Heart left ventricle (tissue), 16 donors: ENCODE results near the gene PTF1A. TPM values are rescaled to one million over a fixed set of nuclear protein-coding genes. Genes with fewer than 3 reads are reported as not detected.
A peak's percentile ranks its signal among the peaks of the same experiment; 100 is the strongest.

ENCODE experiments used
- ATAC-seq, 4 donors: fragments of 200-7000 bp; cut with Tn5 transposase; one replicate each; pipeline ENCODE4 v1.9.1; 2020 to 2022; ENCODE audit warnings: moderate library complexity in 4 of 4, mild to moderate bottlenecking in 3 of 4, moderate number of reproducible peaks in 1 of 4
- DNase-seq, 5 donors: peaks; one replicate each; pipeline ENCODE4 v3.0.0-alpha.2; 2020
- H3K27ac ChIP-seq, 12 donors: fragments of 200-600 bp; sonication (generic) in 4 of 12; one replicate each; pipeline versions ENCODE4 v1.5.0 to v1.8.0; 2016 to 2022; ENCODE audit warnings: mild to moderate bottlenecking in 2 of 12
- H3K27me3 ChIP-seq, 9 donors: fragments of 200-600 bp; sonication (generic) in 2 of 9; one replicate each; pipeline versions ENCODE4 v1.5.1 to v1.8.0; 2016 to 2022; ENCODE audit warnings: mild to moderate bottlenecking in 3 of 9
- H3K36me3 ChIP-seq, 9 donors: fragments of 200-600 bp; sonication (generic) in 2 of 9; one replicate each; pipeline versions ENCODE4 v1.5.0 to v1.8.0; 2018 to 2022; ENCODE audit warnings: mild to moderate bottlenecking in 2 of 9
- H3K4me1 ChIP-seq, 12 donors: fragments of 200-600 bp; sonication (generic) in 4 of 12; one replicate each; pipeline versions ENCODE4 v1.5.0 to v1.8.0; 2016 to 2022; ENCODE audit warnings: mild to moderate bottlenecking in 3 of 12
- H3K4me3 ChIP-seq, 12 donors: fragments of 200-600 bp; sonication (generic) in 4 of 12; one replicate each; pipeline versions ENCODE4 v1.5.0 to v1.8.0; 2017 to 2022; ENCODE audit warnings: mild to moderate bottlenecking in 9 of 12, moderate library complexity in 4 of 12
- H3K9me3 ChIP-seq, 12 donors: fragments of 200-600 bp; sonication (generic) in 4 of 12; one replicate each; pipeline versions ENCODE4 v1.5.0 to v1.8.0; 2016 to 2022; ENCODE audit warnings: mild to moderate bottlenecking in 1 of 12
- POLR2A ChIP-seq, 2 donors: fragments of 450-650 bp; IDR thresholded peaks; one replicate each; pipeline ENCODE4 v1.6.1; 2017; ENCODE audit warnings: antibody characterized with exemption in 2 of 2, mild to moderate bottlenecking in 2 of 2, moderate library complexity in 2 of 2
- WGBS, 4 donors: extraction: QIAGEN DNeasy Blood & Tissue Kit in 2 of 4; methylation state at CpG; one replicate each; pipeline versions ENCODE4 v1.1.5 to v1.1.7; 2013 to 2018; 5-methylcytosine and 5-hydroxymethylcytosine counted together
- intact Hi-C, 10 donors: fragments of 100-400 bp; cut with DNase I; formaldehyde crosslinking; loops; one replicate each; pipeline versions ENCODE4 v1.11.1 to v1.14.2; 2022
- long read RNA-seq, 3 donors: library from polyadenylated mRNA; unstranded; transcript quantifications; one replicate each; pipeline ENCODE4 v2.0.0, GENCODE V29; 2020 to 2021
- polyA plus RNA-seq, 2 donors: library from polyadenylated mRNA; stranded (reverse); fragments of 200-250 nt; gene quantifications; one replicate each; pipeline ENCODE4 v1.2.3, GENCODE V29; 2013
- total RNA-seq, 9 donors: library from RNA; depleted of rRNA in 2 of 9; stranded (reverse); fragments of >200 nt in 2 of 9; fragmentation: NEBNext Ultra II Directional in 3 of 9; extraction: Animal tissue kit (Norgen Biotek cat#: 25700) in 3 of 9; gene quantifications; one replicate each; pipeline versions ENCODE4 v1.1.0 to v1.2.4, GENCODE V29; 2016 to 2023
- TF ChIP-seq, protein P1 (sequence below), 12 donors: fragments of 200-600 bp; sonication (generic) in 4 of 12; IDR thresholded peaks; one replicate each; pipeline versions ENCODE4 v1.5.0 to v1.8.0; 2018 to 2022; ENCODE audit warnings: antibody characterized with exemption in 12 of 12, mild to moderate bottlenecking in 5 of 12
- donor health status: ischemic (EF 13 %, LVEDD 7.1; RV severe dilation, severe dysfunction).
- donor health status: healthy with polysubstance abuse.
- donor health status: DM: no; HTN: yes; CAD: no.
- donor health status: DM: no; HTN: no; CAD: no.
- donor health status: ischemic (EF 25% LVEDD 6.9; RV normal size, moderate dysfunction).
- donor health status: ischemic (EF 25% LVEDD 5.7; RV mildly dilated, moderate dysfunction).
- donor health status: healthy.
- donor health status: DM: yes; HTN: yes; CAD: no.
- donor health status: ischemic (EF 35%, LVEDD 5.7; RV mildly dilated, moderate dysfunction).
- donor health status: nonischemic (EF 11% LVEDD 7.7; RV severe dilation, severe dysfunction).
- donor health status: DM: yes; HTN: yes; CAD: no.
- donor health status: PGD.
- donor health status: ischemic (EF 29% LVEDD 5.4; RV normal size, mild dysfunction).
- donor health status: nonischemic (EF 23%, LVEDD 6.1; RV moderate dilation, normal function).

Gene PTF1A
- total RNA-seq (not detected), polyA plus RNA-seq (not detected)
- long read RNA-seq, donor 1, result 0 reads
- long read RNA-seq, donor 2, result 0 reads
- long read RNA-seq, donor 3, result 0 reads

- WGBS, 4 donors, result 1 to 2% (median 2%) methylated on average over 23 to 107 of the region's 107 CpGs
- Histone ChIP-seq H3K9me3 (no peaks in the 10 kb centered on the region), H3K27me3 (peaks cover 48 to 97% (median 65%) of the 10 kb centered on the region in 9 donors), H3K36me3 (no peaks in the 10 kb centered on the region), H3K4me3 (peak within 1 kb of the TSS in 1 of 12 donors; percentile 16), H3K4me1 (peaks cover 0 to 34% (median 6%) of the 10 kb centered on the region in 12 donors), H3K27ac (no peak within 1 kb of the TSS)
- ATAC-seq (peak in 1 of 4 donors; percentile 20), DNase-seq (no peak)
- intact Hi-C loops, result no loop called here
- TF ChIP-seq POLR2A (IDR thresholded peaks at IDR 0.05), result no peak
- TF ChIP-seq, protein P1, sequence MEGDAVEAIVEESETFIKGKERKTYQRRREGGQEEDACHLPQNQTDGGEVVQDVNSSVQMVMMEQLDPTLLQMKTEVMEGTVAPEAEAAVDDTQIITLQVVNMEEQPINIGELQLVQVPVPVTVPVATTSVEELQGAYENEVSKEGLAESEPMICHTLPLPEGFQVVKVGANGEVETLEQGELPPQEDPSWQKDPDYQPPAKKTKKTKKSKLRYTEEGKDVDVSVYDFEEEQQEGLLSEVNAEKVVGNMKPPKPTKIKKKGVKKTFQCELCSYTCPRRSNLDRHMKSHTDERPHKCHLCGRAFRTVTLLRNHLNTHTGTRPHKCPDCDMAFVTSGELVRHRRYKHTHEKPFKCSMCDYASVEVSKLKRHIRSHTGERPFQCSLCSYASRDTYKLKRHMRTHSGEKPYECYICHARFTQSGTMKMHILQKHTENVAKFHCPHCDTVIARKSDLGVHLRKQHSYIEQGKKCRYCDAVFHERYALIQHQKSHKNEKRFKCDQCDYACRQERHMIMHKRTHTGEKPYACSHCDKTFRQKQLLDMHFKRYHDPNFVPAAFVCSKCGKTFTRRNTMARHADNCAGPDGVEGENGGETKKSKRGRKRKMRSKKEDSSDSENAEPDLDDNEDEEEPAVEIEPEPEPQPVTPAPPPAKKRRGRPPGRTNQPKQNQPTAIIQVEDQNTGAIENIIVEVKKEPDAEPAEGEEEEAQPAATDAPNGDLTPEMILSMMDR (IDR thresholded peaks at IDR 0.05), result no peak
Measured at GRCh38 chr10:23191764-23192711, at the start of gene PTF1A. Gene PTF1A, plus strand, starts transcription at chr10:23192312. Its CDS starts 219 bp downstream, at chr10:23192531.

DNA sequence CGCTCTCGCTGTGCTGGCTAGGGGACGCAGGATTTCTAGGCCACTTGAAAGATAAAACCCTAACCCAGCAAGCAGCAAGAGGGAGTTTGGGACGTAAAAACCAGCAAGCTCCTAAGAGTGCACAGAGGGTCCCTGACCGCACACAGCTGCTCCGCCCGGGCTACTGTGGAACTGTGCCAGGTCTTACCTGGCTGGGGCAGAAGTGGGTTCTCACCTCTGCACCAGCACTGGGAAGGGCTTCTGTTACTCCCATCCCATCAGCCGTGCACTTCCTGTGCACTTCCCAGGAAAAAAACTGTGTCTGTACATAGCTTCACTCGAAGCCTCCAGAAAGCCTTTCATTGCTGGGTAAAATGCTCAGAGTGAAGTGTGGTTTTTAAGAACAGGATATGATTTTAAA lies 45.9 kb upstream of the PTF1A start:
- ATAC-seq (no peak), DNase-seq (no peak)
- Histone ChIP-seq H3K9me3 (peaks cover 0 to 6% (median 0%) of the 10 kb centered on the region in 12 donors), H3K36me3 (no peaks in the 10 kb centered on the region), H3K4me3 (no peak overlapping the region), H3K4me1 (peaks cover 0 to 6% (median 0%) of the 10 kb centered on the region in 12 donors), H3K27ac (no peak overlapping the region), H3K27me3 (peaks cover 0 to 4% (median 0%) of the 10 kb centered on the region in 9 donors)
- 57 to 77% (median 62%) methylated on average over 7 to 9 of the region's 9 CpGs for WGBS, 4 donors
- TF ChIP-seq, protein P1 (IDR thresholded peaks at IDR 0.05), result no peak
- no peak for TF ChIP-seq POLR2A (IDR thresholded peaks at IDR 0.05)
- intact Hi-C loops, result no loop called here

DNA sequence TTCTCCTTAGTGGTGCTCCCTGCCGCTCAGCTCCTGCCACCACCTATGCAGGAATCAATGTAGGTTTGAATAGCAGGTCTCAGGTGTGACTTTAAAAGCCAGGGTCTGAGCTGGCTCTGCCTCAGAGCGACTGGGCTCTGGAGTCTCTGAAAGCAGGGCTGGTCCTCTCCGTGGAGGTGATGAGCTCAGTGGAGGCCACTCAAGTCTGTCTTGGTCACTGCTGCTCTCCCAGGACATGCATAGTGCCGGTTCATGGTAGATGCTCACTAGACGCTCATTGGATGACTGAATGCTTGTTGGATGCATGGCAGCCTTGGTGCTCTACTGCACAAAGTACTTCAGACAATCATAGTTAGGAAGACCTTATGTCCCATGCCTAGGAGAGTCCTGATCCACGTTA lies 45.1 kb upstream of the PTF1A start:
- no peak for DNase-seq
- Histone ChIP-seq H3K4me1 (peaks cover 0 to 6% (median 0%) of the 10 kb centered on the region in 12 donors), H3K4me3 (no peak overlapping the region), H3K36me3 (no peaks in the 10 kb centered on the region), H3K9me3 (no peaks in the 10 kb centered on the region), H3K27ac (no peak overlapping the region), H3K27me3 (peaks cover 0 to 7% (median 0%) of the 10 kb centered on the region in 9 donors)
- ATAC-seq, result peak in 1 of 4 donors; percentile 29
- 81 to 90% (median 84%) methylated on average over 5 to 6 of the region's 6 CpGs for WGBS, 4 donors
- TF ChIP-seq, protein P1 (IDR thresholded peaks at IDR 0.05), result no peak
- no peak for TF ChIP-seq POLR2A (IDR thresholded peaks at IDR 0.05)
- intact Hi-C loops, result no loop called here

DNA sequence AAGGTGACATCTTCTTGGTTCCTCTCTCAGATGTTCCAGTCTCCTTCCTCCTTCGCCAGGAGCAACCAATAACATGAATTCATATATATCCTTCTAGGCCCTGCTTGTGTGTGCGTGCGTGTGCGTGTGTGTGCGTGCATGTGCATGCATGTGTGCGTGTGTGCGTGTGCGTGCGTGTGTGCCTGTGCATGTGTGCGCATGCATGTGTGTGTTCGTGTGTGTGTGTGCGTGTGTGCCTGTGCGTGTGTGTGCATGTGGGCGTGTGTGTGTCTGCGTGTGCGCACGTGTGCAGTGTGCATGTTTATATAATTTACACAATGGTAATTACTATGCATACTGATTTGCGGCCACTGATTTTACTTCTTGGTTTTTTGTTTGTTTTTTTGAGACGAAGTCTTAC lies 43.9 kb upstream of the PTF1A start:
- Histone ChIP-seq H3K9me3 (no peaks in the 10 kb centered on the region), H3K27ac (no peak overlapping the region), H3K36me3 (no peaks in the 10 kb centered on the region), H3K27me3 (peaks cover 0 to 7% (median 0%) of the 10 kb centered on the region in 9 donors), H3K4me3 (no peak overlapping the region), H3K4me1 (peaks cover 0 to 6% (median 0%) of the 10 kb centered on the region in 12 donors)
- DNase-seq (no peak), ATAC-seq (no peak)
- intact Hi-C loops, result no loop called here
- TF ChIP-seq, protein P1 (IDR thresholded peaks at IDR 0.05), result no peak
- TF ChIP-seq POLR2A (IDR thresholded peaks at IDR 0.05), result no peak
- WGBS, 4 donors, result 93 to 96% (median 94%) methylated on average over 19 of the region's 19 CpGs
